Measurements from ENCODE around the gene FILIP1.

Gene FILIP1

GRCh38 chr6:75337835-75338580, 155.6 kb downstream of the FILIP1 start:
- DNase-seq (ENCODE audit: low read depth, low spot score): no peak

- no peak for DNase-seq (ENCODE audit: low read depth, low spot score)
These were observed 159.1 kb downstream of the FILIP1 start for GRCh38 chr6:75334266-75335040.

- no peak for DNase-seq (ENCODE audit: low read depth, low spot score)
These were observed 159.9 kb downstream of the FILIP1 start for GRCh38 chr6:75333676-75334200.

- no peak for DNase-seq (ENCODE audit: low read depth, low spot score)
These were observed 162.4 kb downstream of the FILIP1 start for GRCh38 chr6:75331151-75331550.

- no peak for DNase-seq (ENCODE audit: low read depth, low spot score)
These were observed 163.9 kb downstream of the FILIP1 start for GRCh38 chr6:75329703-75330102.

GRCh38 chr6:75327807-75328206, 165.8 kb downstream of the FILIP1 start:
- no peak for DNase-seq (ENCODE audit: low read depth, low spot score)

GRCh38 chr6:75326557-75327258, 166.9 kb downstream of the FILIP1 start:
- no peak for DNase-seq (ENCODE audit: low read depth, low spot score)

GRCh38 chr6:75318900-75319299, 174.7 kb downstream of the FILIP1 start:
- no peak for DNase-seq (ENCODE audit: low read depth, low spot score)

GRCh38 chr6:75317503-75318206, 175.9 kb downstream of the FILIP1 start:
- no peak for DNase-seq (ENCODE audit: low read depth, low spot score)

- DNase-seq (ENCODE audit: low read depth, low spot score): no peak
These were observed 177.6 kb downstream of the FILIP1 start for GRCh38 chr6:75315978-75316377.

GRCh38 chr6:75308250-75308988, 185.2 kb downstream of the FILIP1 start:
- no peak for DNase-seq (ENCODE audit: low read depth, low spot score)

GRCh38 chr6:75307364-75308004, 186.1 kb downstream of the FILIP1 start:
- DNase-seq (ENCODE audit: low read depth, low spot score): no peak

GRCh38 chr6:75306064-75306463, 187.5 kb downstream of the FILIP1 start:
- DNase-seq (ENCODE audit: low read depth, low spot score): no peak

GRCh38 chr6:75305573-75305972, 188.0 kb downstream of the FILIP1 start:
- DNase-seq (ENCODE audit: low read depth, low spot score): no peak

GRCh38 chr6:75302280-75302679, 191.3 kb downstream of the FILIP1 start:
- no peak for DNase-seq (ENCODE audit: low read depth, low spot score)

GRCh38 chr6:75301537-75301936, 192.1 kb downstream of the FILIP1 start:
- no peak for DNase-seq (ENCODE audit: low read depth, low spot score)

GRCh38 chr6:75301088-75301487, 192.5 kb downstream of the FILIP1 start:
- DNase-seq (ENCODE audit: low read depth, low spot score): no peak

GRCh38 chr6:75300531-75300855, 193.1 kb downstream of the FILIP1 start:
- no peak for DNase-seq (ENCODE audit: low read depth, low spot score)

GRCh38 chr6:75299801-75300530, 193.6 kb downstream of the FILIP1 start:
- no peak for DNase-seq (ENCODE audit: low read depth, low spot score)
